GM19099 (cell line): ENCODE results near the gene PLA2G6.

ENCODE experiments used
- POLR2A ChIP-seq: IDR thresholded peaks from 3 replicates; pipeline ENCODE4 v1.6.1; 2011; ENCODE audit warnings: low read depth; ENCODE audit not compliant: insufficient read length; ENCODE audit errors: extremely low read depth

PLA2G6 gene

GRCh38 chr22:38186429-38186828 lies 4.8 kb upstream of the PLA2G6 start:
- no peak for TF ChIP-seq POLR2A

DNA sequence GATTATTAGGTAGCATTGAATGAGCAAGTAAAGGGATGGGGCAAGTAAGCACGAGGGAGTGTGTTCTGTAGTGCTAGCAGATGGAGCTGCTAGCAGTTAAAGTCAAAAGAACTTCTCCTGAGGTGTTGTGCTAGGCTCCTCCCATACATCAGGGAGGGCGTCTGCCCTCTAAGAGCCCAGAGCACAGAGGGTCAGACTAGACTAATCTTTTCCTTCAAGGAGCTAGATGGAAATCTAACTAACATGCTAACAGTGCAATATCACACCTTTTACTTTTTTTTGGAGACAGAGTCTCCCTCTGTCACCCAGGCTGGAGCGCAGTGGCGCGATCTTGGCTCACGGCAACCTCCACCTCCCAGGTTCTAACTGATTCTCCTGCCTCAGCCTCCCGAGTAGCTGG lies 3.2 kb upstream of the PLA2G6 start:
- no peak for TF ChIP-seq POLR2A

DNA sequence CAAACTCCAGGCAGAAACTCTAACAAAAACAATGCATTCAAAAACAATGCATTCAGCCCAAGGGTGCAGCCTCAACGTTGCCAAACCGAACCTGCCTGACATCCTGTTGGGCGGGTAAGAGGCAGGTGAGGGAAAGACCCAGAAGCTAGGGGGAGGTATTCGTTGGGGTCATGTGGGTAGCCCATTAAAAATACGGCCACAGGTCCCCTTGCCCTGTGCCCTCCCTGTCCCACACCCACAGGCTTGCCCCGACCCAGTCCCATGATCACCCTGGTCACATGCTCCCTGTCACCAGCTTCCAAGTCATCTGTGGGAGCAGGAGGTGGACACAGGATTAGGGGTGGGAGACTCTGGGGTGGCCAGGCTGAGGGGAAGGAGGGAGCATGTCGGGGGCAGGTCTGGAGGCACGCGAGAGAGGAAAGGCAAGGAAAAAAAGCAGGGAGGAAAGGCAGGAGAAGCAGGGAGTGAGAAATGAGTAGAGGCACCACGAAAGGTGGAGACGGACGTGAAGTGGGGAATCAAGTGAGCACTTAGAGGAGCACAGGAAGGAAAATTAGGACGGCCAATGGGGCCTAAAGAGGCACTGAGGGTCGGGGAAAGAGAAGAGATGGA lies 683 bp downstream of the PLA2G6 start:
- TF ChIP-seq POLR2A, result peak; percentile 53

- TF ChIP-seq POLR2A, result no peak
Observed at GRCh38 chr22:38177926-38178604, 3.6 kb downstream of the PLA2G6 start.

GRCh38 chr22:38177044-38177443 lies 4.6 kb downstream of the PLA2G6 start:
- TF ChIP-seq POLR2A, result no peak

- TF ChIP-seq POLR2A, result no peak
Observed at GRCh38 chr22:38176170-38176741, 5.4 kb downstream of the PLA2G6 start.

GRCh38 chr22:38175206-38176118 lies 6.2 kb downstream of the PLA2G6 start:
- no peak for TF ChIP-seq POLR2A

DNA sequence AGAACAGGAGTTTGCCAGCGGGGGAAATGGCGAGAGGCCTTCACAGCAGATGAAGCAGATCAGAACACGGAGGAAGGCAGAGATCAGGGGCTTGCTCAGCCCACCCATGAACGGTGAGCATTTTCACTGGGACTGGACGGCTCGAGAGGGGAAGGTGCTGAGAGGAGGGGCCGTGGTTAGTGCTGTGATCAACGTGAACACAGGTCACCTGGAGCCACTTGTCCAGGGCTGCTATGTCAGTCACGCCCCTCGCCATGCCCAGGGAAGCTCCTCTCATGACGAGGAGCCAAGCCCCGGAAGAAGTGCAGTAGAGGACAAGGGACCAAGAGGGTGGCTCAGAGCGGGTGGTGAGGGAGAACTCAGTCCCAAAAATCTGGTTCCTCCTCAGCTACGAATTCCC lies 7.0 kb downstream of the PLA2G6 start:
- TF ChIP-seq POLR2A, result no peak

DNA sequence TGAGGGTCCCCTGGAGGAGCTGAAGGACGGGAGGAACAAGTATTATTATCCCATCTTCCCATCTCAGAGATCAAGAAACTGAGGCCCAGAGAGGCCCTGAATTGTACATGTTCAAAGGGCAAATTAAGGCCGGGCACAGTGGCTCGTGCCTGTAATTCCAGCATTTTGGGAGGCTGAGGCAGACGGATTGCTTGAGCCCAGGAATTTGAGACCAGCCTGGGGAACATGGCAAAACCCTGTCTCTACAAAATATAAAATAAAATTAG lies 8.1 kb downstream of the PLA2G6 start:
- no peak for TF ChIP-seq POLR2A

DNA sequence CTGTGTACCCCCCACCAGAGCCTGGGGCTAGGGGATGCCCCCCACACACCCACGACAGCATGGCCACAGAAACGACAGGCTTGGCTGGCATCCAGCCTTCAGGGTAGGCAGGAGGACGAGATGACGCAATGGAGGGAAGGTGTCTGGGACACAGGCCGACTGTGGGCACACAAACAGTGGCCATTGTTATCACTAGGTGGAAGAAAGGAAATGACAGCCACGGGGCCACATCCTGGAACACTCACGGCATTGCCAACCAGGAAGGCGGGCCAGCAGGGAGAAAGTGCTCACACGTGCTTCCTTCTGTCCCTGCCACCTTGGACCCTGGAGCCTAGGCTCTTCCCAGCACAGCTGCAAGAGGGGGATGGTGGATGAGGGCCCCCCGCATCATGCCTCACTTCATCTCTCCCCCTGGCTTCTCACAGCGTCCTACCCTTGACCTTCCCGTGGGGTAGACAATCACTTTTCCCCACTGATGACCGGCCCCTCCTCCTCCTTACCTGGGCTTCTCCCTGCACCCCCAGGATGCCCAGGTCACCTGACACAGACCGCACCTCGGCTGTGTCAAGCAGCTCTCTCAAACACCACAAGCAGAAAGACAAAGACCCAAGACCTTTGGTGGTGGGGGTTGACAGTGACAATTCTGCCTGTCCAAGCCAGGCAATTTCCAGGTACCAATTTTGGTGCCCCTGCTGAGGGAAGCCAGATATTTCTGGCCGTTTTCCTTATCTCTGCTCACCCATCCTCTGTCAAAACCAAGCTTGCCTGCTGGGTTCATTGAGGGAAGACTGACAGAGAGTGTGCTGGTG lies 8.6 kb downstream of the PLA2G6 start:
- no peak for TF ChIP-seq POLR2A

- TF ChIP-seq POLR2A, result no peak
Observed at GRCh38 chr22:38171927-38172831, 9.5 kb downstream of the PLA2G6 start.

DNA sequence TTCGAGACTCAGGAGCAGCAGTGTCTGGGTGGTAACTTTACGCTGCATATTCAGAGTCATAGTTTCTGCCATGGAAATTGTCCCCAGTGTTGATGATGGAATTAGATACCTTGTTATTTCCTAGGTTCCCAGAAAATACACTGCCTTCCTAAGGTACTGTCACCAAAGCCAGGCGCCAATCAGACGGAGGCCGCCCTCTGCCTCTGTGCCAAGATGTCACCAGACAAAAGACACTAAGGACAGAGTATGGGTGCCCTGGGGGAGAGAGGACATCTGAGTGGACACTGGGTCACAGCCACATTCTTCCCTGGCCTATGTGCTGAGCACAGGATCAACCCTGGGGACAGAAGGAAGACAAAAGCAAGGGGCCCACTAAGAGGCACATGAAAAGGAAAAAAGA lies 11.2 kb downstream of the PLA2G6 start:
- TF ChIP-seq POLR2A, result no peak

GRCh38 chr22:38169116-38169515 lies 12.5 kb downstream of the PLA2G6 start:
- no peak for TF ChIP-seq POLR2A

DNA sequence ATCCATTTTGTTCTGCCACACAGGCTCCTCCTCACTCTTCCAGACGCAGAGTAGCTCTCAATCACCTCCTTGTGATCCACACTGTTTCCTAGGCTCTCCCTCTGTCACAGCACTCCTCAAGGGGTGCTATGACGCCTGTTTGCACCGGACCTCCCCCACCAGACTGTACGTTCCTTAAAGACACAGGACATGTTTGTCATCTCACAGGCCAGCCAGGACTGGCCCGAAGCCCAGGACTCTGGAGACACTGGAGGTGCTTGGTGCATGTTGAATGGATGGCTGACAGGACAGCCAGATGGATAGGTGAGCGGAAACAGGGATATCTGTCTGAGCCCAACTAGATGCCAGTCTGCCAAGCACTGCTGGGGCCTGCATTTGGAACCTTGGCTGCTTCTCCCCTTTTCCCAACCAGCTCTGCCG lies 13.6 kb downstream of the PLA2G6 start:
- no peak for TF ChIP-seq POLR2A
